DND-41 (cell line): ENCODE data around the gene ABCE1.

Source experiments
- ATAC-seq: fragments of 200-7000 bp; cut with Tn5 transposase; 3 replicates; pipeline ENCODE4 v1.9.1; 2021; ENCODE audit warnings: low read depth; ENCODE audit not compliant: insufficient read depth
- DNase-seq: peaks from one replicate; pipeline ENCODE4 v3.0.0-alpha.2; 2020
- H2AFZ ChIP-seq: 2 replicates; pipeline ENCODE4 v1.6.0; 2012; ENCODE audit warnings: low read depth, low read length
- H3K27ac ChIP-seq: 2 replicates; pipeline ENCODE4 v1.5.1; 2012; ENCODE audit warnings: low read length, inconsistent platforms
- H3K27me3 ChIP-seq: fragments of 200-600 bp; sonication (generic); 2 replicates; pipeline ENCODE4 v1.6.0; 2012; ENCODE audit warnings: low read length, mild to moderate bottlenecking, inconsistent platforms; ENCODE audit not compliant: insufficient read depth, poor library complexity
- H3K36me3 ChIP-seq: 2 replicates; pipeline ENCODE4 v1.5.1; 2012; ENCODE audit warnings: low read length, inconsistent platforms; ENCODE audit not compliant: insufficient read depth
- H3K4me1 ChIP-seq: 2 replicates; pipeline ENCODE4 v1.5.1; 2012; ENCODE audit warnings: mild to moderate bottlenecking, low read length; ENCODE audit not compliant: insufficient read depth
- H3K4me2 ChIP-seq: 2 replicates; pipeline ENCODE4 v1.6.0; 2012; ENCODE audit warnings: mild to moderate bottlenecking, moderate library complexity, low read length, inconsistent platforms; ENCODE audit not compliant: insufficient read depth
- H3K4me3 ChIP-seq, 2 experiments: fragments of 200-600 bp in 1 of 2; shearing (Covaris generic) in 1 of 2; 2 replicates each; pipeline ENCODE4 v1.5.1; 2012 to 2016; ENCODE audit warnings: inconsistent platforms in 2 of 2, low read length in 2 of 2, mild to moderate bottlenecking in 2 of 2, low read depth in 1 of 2, moderate library complexity in 1 of 2
- H3K79me2 ChIP-seq: 2 replicates; pipeline ENCODE4 v1.6.0; 2012; ENCODE audit warnings: low read length, inconsistent platforms; ENCODE audit not compliant: insufficient read depth
- H3K9ac ChIP-seq: 2 replicates; pipeline ENCODE4 v1.6.0; 2012; ENCODE audit warnings: low read depth, mild to moderate bottlenecking, inconsistent platforms, low read length, moderate library complexity
- H3K9me3 ChIP-seq: 2 replicates; pipeline ENCODE4 v1.5.1; 2012; ENCODE audit warnings: low read length, moderate library complexity, mild to moderate bottlenecking, inconsistent platforms; ENCODE audit not compliant: insufficient read depth, severe bottlenecking
- H4K20me1 ChIP-seq: 2 replicates; pipeline ENCODE4 v1.6.0; 2012; ENCODE audit warnings: low read length; ENCODE audit not compliant: insufficient read depth
- CTCF ChIP-seq: IDR thresholded peaks from 2 replicates; pipeline ENCODE4 v1.5.1; 2012; ENCODE audit warnings: borderline replicate concordance, low read length, moderate library complexity, mild to moderate bottlenecking; ENCODE audit not compliant: poor library complexity, severe bottlenecking; ENCODE audit errors: extremely low read depth
- EZH2 ChIP-seq: IDR thresholded peaks from 3 replicates; pipeline ENCODE4 v1.6.1; 2012; ENCODE audit warnings: borderline replicate concordance, low read depth, mild to moderate bottlenecking, moderate library complexity, low read length, inconsistent platforms; ENCODE audit not compliant: severe bottlenecking

ABCE1 gene

GRCh38 chr4:145055533-145056257 is 42.4 kb upstream of the ABCE1 start:
- Histone ChIP-seq H4K20me1 (no peaks in the 10 kb centered on the region), H3K27ac (no peak overlapping the region), H3K79me2 (peaks cover 10% of the 10 kb centered on the region; the same call in 1 of the 2 replicates), H3K27me3 (no peaks in the 10 kb centered on the region), H2AFZ (no peak overlapping the region), H3K9ac (no peak overlapping the region), H3K9me3 (no peaks in the 10 kb centered on the region), H3K4me1 (peaks cover 5% of the 10 kb centered on the region; the same call in 1 of the 2 replicates), H3K4me3 (no peak overlapping the region), H3K4me2 (no peak overlapping the region), H3K36me3 (peaks cover 10% of the 10 kb centered on the region; the same call in 1 of the 2 replicates)
- DNase-seq (no peak), ATAC-seq (no peak)
- TF ChIP-seq EZH2 (no peak), CTCF (no peak)

- DNase-seq (no peak), ATAC-seq (no peak)
- Histone ChIP-seq H4K20me1 (no peaks in the 10 kb centered on the region), H3K4me3 (no peak overlapping the region), H3K4me1 (peaks cover 5% of the 10 kb centered on the region; the same call in 1 of the 2 replicates), H2AFZ (no peak overlapping the region), H3K9ac (no peak overlapping the region), H3K36me3 (0 out of 2 replicates have a peak, but pooled peaks cover 2% of the 10 kb centered on the region), H3K27me3 (no peaks in the 10 kb centered on the region), H3K9me3 (no peaks in the 10 kb centered on the region), H3K79me2 (peaks cover 10% of the 10 kb centered on the region; the same call in 1 of the 2 replicates), H3K27ac (no peak overlapping the region), H3K4me2 (no peak overlapping the region)
- TF ChIP-seq EZH2 (no peak), CTCF (no peak)
These were observed 41.6 kb upstream of the ABCE1 start for GRCh38 chr4:145056325-145057130.

- TF ChIP-seq CTCF (no peak), EZH2 (no peak)
- no peak for DNase-seq
- Histone ChIP-seq H3K9me3 (no peaks in the 10 kb centered on the region), H3K36me3 (peaks cover 9% of the 10 kb centered on the region; the same call in 1 of the 2 replicates), H3K4me1 (peaks cover 5% of the 10 kb centered on the region; the same call in 1 of the 2 replicates), H3K79me2 (peaks cover 10% of the 10 kb centered on the region; the same call in 1 of the 2 replicates), H3K9ac (no peak overlapping the region), H3K27me3 (no peaks in the 10 kb centered on the region), H3K27ac (no peak overlapping the region), H4K20me1 (no peaks in the 10 kb centered on the region), H3K4me2 (no peak overlapping the region), H2AFZ (no peak overlapping the region), H3K4me3 (no peak overlapping the region)
- ATAC-seq = peak; percentile 47; the same call in 2 of the 3 replicates
These were observed 39.9 kb upstream of the ABCE1 start for GRCh38 chr4:145058256-145058655.
